Brain microvascular endothelial cell (primary cell): ENCODE data around the gene FAM219A.

Experiments
- DNase-seq: peaks from one replicate; pipeline ENCODE4 v3.0.0-alpha.2; 2020
- H3K27ac ChIP-seq: fragments of 250-450 bp; sonication (Bioruptor Pico); 2 replicates; pipeline ENCODE4 v1.5.1; 2020; ENCODE audit warnings: mild to moderate bottlenecking, moderate library complexity
- H3K27me3 ChIP-seq: fragments of 250-450 bp; sonication (Bioruptor Pico); replicated peaks from 2 replicates; pipeline ENCODE4 v1.5.1; 2020; ENCODE audit warnings: mild to moderate bottlenecking
- H3K36me3 ChIP-seq: fragments of 250-450 bp; sonication (Bioruptor Pico); replicated peaks from 2 replicates; pipeline ENCODE4 v1.5.1; 2020; ENCODE audit warnings: mild to moderate bottlenecking
- H3K4me3 ChIP-seq: 2 replicates; pipeline ENCODE4 v1.5.1; 2011; ENCODE audit warnings: low read depth, mild to moderate bottlenecking, control low read depth, low read length, moderate library complexity
- in situ Hi-C: cut with HindIII; loops from 2 replicates; pipeline ENCODE4 v1.10.0; 2017; ENCODE audit warnings: low sequenced_read_pairs, low pct_ligation_motif_present
- TF ChIP-seq, protein P1 (sequence below): IDR thresholded peaks from 2 replicates; pipeline ENCODE4 v1.5.1; 2011; ENCODE audit warnings: low read depth, mild to moderate bottlenecking, moderate library complexity, low read length, control low read depth, inconsistent platforms; ENCODE audit errors: missing control alignments

FAM219A gene

DNA sequence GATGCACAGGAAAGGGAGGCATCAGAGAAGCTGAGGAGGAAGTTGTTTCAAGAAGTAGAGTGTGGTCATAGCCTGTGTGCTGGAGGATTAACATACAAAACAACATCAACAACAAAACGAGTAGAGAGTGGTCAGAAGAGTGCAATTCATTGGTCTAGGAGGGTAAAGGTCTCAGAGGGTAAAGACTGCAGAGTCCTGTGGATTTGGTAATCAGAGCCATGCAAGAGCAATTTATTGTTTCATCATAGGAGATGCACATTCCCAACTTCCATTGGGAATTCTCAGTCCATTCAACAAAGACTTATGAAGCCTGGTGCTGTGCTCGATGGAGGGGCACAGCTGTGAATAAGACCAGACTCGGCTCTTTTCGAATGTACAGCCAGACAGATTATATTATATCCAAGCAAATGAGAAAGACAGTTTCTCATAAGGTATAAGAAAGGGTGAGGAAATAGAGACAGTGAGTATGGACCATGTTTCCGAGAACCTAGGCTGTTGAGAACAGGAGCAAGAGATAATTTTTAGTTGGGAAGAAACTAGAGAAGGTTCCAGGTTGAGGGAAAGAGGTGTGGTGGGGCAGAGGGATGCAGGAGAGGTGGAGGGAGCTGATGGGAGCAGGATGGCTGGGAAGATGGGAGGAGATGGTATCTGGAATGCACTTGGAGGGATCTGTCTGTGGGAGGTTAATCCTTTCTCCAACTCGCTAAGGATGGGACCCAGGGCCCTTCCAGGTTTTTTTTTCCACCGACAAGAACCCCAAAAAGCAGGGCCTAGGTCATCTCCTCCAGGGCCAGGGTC lies 73.8 kb downstream of the FAM219A start:
- TF ChIP-seq, protein P1, sequence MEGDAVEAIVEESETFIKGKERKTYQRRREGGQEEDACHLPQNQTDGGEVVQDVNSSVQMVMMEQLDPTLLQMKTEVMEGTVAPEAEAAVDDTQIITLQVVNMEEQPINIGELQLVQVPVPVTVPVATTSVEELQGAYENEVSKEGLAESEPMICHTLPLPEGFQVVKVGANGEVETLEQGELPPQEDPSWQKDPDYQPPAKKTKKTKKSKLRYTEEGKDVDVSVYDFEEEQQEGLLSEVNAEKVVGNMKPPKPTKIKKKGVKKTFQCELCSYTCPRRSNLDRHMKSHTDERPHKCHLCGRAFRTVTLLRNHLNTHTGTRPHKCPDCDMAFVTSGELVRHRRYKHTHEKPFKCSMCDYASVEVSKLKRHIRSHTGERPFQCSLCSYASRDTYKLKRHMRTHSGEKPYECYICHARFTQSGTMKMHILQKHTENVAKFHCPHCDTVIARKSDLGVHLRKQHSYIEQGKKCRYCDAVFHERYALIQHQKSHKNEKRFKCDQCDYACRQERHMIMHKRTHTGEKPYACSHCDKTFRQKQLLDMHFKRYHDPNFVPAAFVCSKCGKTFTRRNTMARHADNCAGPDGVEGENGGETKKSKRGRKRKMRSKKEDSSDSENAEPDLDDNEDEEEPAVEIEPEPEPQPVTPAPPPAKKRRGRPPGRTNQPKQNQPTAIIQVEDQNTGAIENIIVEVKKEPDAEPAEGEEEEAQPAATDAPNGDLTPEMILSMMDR, result no peak
- Histone ChIP-seq H3K4me3 (no peak overlapping the region), H3K36me3 (no peaks in the 10 kb centered on the region), H3K27ac (no peak overlapping the region), H3K27me3 (no peaks in the 10 kb centered on the region)
- in situ Hi-C loops, result no loop called here
- DNase-seq, result no peak

- Histone ChIP-seq H3K4me3 (no peak overlapping the region), H3K36me3 (no peaks in the 10 kb centered on the region), H3K27ac (no peak overlapping the region), H3K27me3 (no peaks in the 10 kb centered on the region)
- no peak for DNase-seq
- in situ Hi-C loops, result no loop called here
- TF ChIP-seq, protein P1, result no peak
These were observed 74.5 kb downstream of the FAM219A start for GRCh38 chr9:34383904-34384303.

GRCh38 chr9:34382879-34383278 lies 75.5 kb downstream of the FAM219A start:
- in situ Hi-C loops, result no loop called here
- TF ChIP-seq, protein P1, result no peak
- Histone ChIP-seq H3K4me3 (no peak overlapping the region), H3K27ac (no peak overlapping the region), H3K27me3 (no peaks in the 10 kb centered on the region), H3K36me3 (no peaks in the 10 kb centered on the region)
- no peak for DNase-seq

- Histone ChIP-seq H3K27ac (no peak overlapping the region), H3K27me3 (no peaks in the 10 kb centered on the region), H3K36me3 (no peaks in the 10 kb centered on the region), H3K4me3 (no peak overlapping the region)
- TF ChIP-seq, protein P1, result no peak
- in situ Hi-C loops, result no loop called here
- no peak for DNase-seq
These were observed 76.3 kb downstream of the FAM219A start for GRCh38 chr9:34382054-34382453.

DNA sequence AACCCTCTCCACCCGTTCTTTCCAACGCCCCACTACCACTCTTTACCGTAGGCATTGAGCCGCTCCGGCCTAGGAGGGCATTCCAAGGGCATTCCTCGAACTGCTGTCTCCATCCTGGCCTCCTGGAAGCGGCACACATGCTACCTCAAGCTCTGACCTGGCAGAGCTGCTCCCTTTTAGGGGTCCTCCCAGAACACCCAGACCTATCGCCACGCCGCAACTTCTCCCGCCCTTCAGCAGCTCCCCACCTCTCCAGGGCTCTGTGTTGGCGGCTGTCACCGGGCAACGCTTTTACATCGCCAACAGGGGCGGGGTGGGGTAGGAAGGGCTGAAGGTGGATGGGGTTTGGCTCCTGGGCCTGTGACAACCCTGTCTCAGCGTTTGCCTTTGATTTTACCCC lies 77.0 kb downstream of the FAM219A start:
- no peak for DNase-seq
- TF ChIP-seq, protein P1, result no peak
- Histone ChIP-seq H3K4me3 (peak overlapping the region; percentile 57), H3K36me3 (no peaks in the 10 kb centered on the region), H3K27me3 (no peaks in the 10 kb centered on the region), H3K27ac (no peak overlapping the region)
- in situ Hi-C loops, result no loop called here
